ENCODE measurements around the gene ZNF3.

- TF ChIP-seq POLR2A (IDR thresholded peaks at IDR 0.05) (no peak), CTCF (IDR thresholded peaks at IDR 0.05) (no peak)
Measured at GRCh38 chr7:100061518-100062193, 19.9 kb downstream of the ZNF3 start.
